KBM-7 (cell line): ENCODE measurements around the gene IMPA2.

ENCODE experiments used
- DNase-seq: peaks from one replicate; pipeline ENCODE4 v3.0.0-alpha.2; 2015
- in situ Hi-C: fragments of 300-500 bp; cut with MboI; formaldehyde crosslinking; loops from 2 replicates; pipeline ENCODE4 v1.14.3; 2020; ENCODE audit warnings: low sequenced_read_pairs, low pct_unique_long_range_greater_than_20kb, mixed read lengths

IMPA2 gene

DNA sequence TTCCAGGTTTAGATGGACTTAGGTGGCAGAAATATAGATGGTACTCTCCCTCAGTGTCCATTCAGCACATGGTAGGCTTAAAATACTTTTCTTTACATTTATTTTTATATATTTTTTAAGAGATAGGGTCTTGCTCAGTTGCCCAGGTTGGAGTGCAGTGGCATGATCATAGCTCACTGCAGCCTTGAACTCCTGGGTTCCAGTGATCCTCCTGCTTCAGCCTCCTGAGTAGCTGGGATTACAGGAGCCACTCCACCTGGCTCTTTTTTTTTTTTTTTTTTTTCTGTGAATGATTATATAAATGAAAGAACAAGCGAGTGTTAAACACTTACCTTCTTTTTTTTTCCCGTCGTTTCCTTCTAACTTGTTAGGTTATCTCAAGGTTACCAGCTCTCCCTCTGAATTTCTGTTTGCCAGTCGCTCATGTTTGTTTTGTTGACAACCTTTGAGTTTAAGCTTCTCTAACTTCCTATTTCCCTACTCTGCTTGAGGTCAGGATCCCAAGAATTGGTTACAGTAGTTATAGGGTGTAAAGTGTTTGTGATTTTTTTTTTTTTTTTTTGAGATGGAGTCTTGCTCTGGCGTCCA is 18.9 kb downstream of the IMPA2 start:
- DNase-seq: no peak
- in situ Hi-C loops: no loop called here

DNA sequence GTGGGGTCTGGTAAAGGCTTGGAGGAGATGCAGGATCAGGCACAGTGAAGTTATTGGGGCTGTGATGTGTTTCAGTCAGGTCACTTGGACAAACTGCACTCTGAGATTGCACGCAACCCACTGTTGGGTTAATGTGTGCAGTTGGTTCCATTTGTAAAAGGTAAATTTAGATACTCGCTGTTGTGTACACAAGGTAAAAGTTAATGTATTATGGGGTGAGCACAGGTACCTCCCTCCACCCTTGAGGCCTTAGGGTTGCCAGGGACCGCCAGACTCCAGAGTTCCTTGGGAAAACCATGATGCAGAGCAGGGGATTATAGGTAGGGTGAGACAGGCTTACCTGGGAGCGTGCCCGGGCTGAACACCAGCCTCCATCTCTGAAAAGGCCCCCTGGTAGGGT is 20.1 kb downstream of the IMPA2 start:
- DNase-seq: no peak
- in situ Hi-C loops: no loop called here

DNA sequence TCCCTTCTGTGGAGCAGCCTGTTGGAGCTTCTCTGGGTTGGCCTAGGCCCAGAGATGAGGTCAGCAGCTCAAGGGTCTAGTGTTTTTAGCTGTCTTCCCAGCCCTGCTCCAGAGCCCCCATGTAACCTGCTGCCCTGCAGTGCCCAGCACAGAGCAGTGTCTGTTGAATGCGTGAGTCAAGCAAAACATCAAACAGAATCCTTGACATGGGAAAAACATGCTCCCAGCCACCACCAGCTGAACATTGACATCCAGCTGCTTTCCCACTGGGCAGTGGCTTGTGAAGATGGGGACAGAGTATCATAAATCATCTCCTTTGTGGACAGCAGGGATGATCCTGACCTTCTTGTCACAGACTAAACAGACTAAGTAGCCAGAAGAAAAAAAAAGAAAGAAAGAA is 22.6 kb downstream of the IMPA2 start:
- in situ Hi-C loops: no loop called here
- DNase-seq: no peak

DNA sequence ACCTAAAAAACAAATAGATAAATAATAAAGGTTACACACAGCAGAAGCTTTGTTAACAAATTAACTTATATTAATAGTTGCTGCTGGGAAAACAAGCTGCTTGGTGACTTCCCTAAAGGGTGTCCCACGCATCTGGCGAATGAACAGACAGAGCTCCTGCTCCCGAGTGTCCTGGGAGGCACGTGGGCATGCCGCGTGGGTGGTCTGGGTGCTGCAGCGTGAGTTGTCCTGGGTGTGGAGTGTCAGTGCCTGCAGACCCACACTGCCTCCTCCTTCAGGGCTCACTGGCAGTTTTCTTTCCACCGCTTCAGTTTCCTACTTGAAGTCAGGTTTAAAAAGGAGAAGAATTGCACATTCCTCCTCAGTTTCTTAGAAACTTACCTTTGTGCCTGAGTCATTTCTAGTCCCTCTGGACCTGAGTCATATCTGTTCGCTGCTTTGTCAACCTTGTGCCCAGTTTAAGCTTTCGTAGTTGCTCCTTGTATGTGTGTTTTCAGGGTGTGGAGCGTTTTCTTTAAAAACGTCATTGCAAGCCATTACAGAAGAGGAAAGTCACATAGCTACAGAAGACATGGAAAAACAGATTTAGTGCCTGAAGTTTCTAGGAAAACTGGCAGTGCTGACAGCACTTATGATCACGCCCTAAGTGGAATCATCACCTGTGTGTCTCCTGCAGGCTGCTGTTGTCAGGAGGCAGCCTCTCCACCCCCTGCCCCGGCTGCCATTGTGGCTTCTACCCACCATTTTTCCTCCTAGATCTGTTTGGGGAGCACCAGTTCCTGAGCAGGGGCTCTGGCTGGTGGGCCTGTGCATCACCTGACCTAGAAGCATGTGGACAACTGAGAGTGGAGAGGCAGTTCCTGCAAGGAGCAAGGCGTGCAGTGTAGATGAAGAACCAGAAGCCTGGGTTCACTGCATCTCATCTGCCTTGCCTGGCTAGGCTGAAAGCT is 24.5 kb downstream of the IMPA2 start:
- DNase-seq: no peak
- in situ Hi-C loops: no loop called here

DNA sequence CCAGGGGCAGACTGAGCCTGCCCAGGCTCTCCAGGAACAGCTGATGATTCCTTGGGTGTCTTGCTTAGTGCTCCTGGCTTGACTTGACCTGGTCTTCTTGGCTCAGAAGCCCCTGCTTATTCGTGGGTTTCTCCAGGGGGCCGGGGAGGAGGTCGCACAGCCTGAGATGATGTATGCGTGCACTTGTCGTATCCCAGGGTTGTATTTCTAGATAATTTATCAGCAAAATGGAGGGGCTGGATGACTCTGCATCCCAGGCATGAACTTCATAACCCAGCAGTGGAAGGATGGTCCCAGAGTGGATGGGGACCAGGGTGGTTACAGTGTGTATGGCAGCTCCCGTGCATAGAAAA is 25.2 kb downstream of the IMPA2 start:
- in situ Hi-C loops: no loop called here
- no peak for DNase-seq

DNA sequence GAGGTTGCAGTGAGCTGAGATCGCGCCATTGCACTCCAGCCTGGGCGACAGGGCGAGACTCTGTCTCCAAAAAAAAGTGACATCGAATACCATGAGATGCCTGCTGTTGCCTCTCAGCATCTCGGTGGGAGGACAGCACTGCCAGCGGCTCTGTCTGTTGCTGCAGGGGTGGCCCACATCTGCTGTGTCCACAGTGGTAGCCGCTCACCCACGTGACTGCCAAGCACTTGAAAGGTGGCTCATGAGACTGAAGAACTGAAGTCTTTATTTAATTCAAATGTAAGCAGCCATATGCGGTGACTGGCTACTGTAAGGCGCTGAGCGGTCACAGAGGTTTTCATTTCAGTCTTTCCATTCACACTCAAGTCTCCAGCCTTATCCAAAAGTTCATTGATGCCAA is 25.8 kb downstream of the IMPA2 start:
- in situ Hi-C loops: no loop called here
- DNase-seq: no peak

DNA sequence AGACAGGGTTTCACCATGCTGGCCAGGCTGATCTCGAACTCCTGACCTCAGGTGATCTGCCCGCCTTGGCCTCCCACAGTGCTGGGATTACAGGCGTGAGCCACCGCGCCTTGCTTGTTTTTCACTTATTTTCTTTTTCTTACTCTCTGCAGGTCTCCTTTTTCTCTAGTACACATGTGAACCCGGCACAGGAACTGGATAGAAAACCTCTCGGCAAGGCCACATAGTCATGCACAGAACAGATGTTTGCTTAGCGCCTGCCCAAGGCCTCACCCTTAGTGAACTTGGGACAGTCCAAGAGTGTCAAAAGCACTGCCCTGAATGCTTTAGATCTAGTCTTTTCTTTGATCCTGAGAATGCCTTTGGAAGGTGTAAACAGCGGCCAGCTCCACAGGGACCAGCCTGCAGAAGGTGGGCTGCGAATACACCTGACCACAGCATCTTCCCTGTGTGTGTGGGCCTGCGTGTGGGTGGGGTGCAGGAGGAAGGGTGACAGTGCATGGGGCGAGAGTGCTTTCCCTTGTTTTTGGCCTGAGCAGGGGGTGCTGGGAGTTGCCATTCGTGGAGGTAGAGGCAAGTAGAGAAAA is 27.0 kb downstream of the IMPA2 start:
- in situ Hi-C loops: no loop called here
- no peak for DNase-seq

DNA sequence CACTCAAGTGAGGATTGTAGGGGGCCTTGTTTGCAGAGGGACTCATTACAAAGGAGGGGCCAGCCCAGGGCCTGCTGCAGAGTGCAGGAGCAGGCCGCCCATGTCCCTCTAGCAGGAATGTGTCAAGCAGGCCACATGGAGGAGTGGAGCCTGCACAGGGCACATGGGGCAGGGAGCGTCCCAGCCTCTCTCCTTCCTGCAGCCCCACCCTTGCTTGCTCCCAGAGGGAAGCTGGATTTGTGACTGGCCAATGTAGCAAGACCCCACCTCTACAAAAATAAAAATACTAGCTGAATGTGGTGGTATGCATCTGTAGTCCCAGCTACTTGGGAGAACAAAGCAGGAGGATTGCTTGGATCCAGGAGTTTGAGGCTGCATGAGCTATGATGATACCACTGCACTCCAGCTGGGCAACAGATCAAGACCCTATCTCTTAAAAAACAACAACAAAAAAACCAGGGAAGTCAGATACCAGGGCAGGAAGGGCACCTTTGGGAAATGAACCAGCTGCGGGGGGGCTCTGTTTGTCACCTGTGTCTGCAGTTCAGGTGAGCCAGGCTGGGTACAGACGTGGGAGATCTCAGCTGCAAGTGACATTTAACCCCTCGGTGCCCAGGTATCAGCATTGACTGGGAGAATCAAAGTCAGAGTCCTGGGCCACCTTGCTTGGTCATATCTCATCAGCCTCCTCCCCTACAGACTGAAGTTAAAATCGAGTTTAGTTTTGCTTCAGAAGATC is 27.7 kb downstream of the IMPA2 start:
- in situ Hi-C loops: no loop called here
- DNase-seq: no peak

DNA sequence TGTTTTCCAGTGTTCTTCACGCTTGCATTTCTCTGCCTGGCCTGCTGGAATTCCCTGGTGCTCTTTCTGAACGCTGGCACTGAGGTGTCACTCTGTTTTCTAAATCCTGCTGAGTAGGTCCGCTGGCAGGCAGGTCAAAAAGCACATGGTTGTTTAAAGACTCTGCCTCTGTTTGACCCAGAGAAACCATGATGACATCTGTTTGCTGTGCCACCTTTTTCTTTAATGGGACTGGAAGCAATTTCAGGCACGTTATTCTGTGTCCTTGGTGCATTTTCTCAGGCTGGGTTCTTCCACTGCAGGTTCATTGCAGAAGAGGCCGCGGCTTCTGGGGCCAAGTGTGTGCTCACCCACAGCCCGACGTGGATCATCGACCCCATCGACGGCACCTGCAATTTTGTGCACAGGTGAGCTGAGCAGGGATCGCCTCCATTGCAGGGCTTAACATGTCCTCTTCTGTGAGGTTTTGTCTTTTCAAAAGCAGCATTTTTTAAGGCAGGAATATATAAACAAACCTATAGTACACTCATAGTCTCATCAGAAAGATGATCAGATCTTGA is 28.4 kb downstream of the IMPA2 start:
- in situ Hi-C loops: no loop called here
- DNase-seq: no peak

DNA sequence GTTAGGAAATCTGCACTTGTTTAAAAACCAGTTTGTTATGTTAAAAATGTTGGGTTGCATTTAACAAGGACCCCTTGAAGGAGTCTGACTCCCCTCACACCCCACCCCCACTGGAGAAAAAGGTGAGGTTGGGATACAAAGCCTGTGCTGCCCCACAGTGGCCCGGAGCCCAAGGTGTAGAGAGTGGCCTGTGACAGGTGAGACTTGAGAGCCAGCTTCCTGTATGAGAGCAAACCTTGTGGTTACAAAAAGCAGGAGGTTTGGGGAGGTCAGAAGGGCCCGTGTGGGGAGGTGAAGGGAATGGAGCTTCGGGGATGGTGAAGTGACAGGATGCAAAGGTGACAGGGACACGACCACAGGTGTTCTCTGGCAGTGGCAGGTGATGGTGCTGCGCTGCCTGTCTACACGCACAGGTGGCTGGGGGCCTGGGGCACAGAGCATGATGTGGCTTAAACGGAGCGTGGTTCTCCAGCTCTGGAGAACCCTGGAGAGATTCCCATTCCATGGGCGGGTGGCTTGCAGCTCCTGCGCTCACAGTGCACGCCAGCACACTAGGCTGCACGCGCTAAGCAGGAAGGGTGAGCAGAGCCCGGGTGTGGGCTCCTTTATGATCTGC is 29.0 kb downstream of the IMPA2 start:
- in situ Hi-C loops: no loop called here
- DNase-seq: no peak

DNA sequence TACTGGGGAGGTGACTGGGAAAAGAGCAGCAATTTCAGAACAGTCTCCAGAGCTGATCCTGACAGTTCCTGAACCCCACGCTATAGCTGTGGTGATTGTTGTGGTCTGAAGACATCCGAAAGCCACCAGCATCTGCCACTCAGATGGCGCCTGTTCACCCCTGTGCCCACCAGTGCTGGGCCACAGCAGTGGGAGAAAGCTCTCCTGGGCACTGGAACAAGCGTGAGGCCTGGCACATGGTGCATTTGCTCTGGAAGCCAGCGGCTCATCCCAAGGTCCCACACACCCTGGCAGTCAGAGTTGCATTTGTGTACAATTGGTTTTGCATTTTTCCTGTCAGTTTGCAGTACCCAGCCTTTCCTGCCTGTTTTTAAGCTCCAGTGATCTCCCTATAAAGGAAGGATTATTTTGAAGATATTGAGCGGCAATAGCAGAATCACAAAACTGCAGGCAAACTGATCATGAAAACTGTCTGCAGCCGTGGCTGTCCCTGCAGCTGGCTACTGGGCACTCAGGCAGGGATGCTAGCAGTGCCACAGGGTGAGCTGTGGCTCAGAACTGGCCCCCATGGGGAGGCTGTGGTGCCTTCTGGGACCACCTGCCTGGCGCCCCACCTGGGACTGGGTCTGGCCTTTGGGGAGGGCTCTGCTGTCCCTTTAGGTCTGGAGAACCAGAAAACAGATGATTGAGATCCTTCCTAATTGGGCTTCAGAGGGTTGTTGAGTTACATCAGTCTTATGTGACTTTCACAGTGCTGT is 30.1 kb downstream of the IMPA2 start:
- in situ Hi-C loops: no loop called here
- DNase-seq: no peak

DNA sequence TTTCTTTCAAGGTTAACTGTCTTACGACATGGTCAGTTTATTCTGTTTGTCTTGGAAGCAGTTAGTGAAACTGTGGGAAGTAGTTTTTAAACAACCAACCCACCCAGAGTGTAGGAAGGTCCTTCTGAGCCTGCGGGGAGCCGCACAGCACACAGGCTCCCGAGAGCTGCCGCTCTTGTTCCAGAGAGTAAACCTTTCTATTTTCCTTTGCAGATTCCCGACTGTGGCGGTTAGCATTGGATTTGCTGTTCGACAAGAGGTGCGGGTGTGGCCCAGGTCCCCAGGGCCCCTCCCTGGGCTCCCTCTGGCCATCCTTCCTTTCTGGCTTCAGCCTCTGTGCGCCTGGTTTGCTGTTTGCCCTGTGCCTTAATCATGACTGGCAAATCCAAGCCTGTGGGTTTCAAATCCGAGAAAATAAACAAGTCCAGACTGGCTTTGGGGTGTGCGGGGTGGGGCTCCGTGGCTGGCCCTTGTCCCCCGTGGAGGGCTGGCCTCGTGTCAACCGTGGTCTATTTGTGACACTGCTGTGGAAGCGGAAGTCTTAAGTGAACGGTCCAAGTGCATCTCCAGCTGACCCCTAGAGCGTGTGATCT is 30.7 kb downstream of the IMPA2 start:
- DNase-seq: no peak

DNA sequence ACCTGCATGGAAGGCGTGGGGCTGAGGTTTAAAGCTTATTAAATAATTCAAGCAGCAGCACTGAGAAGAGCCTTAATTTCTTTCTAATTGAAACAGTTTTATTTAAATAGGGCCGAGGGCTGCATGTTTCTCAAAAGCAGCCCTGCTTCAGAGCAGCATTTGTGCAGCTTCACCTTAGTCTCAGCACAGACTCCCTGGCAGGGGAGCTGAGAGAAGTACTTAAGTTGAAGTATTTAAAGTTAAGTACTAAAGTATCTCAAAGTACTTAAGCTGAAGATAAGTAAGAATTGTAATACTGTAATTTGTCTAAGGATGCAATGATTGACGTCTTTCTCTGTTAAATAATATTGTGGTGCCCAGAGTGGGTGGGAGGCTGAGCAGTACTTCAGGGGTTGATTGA is 31.4 kb downstream of the IMPA2 start:
- DNase-seq: no peak
- in situ Hi-C loops: no loop called here

More for the DNA sequence above, 30.7 kb downstream of the IMPA2 start:
- in situ Hi-C loops: no loop called here

DNA sequence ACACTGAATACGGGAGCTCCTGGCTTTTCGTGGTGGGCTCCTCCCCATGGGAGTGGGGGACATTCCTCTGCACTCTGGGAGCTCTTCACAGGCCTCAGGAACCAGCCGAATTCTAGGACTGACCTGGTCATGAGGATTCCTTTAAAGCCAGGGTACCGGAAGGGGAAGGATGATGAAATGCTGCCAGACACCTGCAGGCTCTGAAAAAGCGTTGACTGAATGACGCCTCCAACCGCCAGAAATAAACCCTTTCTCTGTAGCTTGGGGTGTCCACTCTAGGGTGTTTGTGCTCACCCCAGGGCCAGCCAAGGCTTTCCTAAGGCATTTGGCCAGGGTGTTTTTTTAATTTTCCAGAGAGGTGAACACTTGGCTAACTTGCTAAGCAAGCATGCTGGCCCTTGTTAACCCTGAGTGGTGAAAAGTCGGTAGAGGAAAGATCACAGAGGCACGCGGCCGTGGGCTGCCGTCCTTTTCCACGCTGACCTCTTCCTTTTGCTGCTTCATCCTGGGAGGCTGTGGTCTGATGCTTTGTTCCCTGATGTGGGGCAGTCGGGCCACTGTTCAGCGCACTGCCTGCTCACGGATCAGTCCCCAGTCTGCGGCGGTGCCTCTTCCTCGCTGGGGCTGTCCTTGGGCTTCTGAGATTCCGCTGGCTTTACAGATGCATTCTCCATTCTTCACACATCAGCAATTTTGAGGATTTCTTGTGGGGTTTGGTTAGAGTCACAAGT is 32.0 kb downstream of the IMPA2 start:
- DNase-seq: no peak
- in situ Hi-C loops: no loop called here

DNA sequence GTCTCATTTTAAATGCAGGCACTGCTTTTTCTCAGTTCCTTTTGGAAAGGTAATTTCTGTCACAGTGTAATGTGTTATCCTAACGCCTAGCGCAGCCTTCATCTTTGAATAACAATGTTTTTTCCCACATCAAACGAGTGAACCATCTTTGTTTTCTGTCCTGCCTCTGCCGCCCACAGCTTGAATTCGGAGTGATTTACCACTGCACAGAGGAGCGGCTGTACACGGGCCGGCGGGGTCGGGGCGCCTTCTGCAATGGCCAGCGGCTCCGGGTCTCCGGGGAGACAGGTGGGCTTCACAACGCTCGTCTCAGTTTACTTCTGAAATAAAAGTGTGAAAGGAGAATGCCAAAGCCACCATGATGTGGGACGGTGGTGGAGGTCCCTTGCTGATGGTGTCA is 32.8 kb downstream of the IMPA2 start:
- in situ Hi-C loops: no loop called here
- no peak for DNase-seq

DNA sequence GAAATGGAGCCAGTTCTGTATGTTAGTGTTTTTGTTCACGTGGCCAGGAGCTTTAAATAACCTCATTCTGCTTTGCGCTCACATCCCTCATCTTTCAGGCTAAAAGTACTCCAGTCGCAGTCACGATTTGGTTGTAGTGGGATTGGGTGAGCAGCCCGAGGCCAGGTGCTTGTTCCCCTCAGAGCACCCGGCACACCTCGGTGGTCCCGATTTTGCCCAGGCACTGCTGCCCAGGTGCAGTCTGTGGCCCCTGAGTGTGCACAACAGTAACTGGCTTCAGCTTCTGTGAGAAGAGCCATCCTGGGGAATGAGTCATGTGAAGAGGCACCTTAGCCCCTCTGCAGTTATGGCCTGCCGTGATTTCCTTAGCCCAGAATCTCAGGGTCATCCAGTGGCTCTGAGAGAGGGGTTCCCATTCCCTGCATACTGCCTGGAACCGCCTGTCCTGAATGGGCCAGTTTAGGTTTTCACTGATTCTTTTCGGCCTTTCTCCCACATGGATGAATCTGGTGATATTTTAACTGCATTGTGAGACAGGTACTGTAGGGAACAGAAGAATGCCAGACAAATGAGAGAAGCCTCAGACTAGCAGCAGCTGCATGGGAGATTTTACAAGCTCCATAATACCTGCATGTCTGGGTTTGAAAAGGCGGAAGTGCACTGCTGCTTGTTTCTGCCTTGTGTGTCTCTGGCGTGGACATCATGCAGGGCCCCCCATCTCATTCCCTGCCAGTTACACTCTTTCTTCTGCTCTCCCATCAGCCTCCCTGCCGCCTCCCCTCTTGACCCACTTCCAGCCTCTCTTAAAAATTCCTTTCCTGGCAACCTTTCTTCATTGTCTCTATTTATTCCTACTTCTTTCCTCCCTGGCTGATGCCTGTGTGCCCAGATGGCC is 33.5 kb downstream of the IMPA2 start:
- DNase-seq: no peak
- in situ Hi-C loops: no loop called here
